ENCODE data around the gene PRKRIP1. TPM values are rescaled to one million over a fixed set of nuclear protein-coding genes. Genes with fewer than 3 reads are reported as not detected.

The PRKRIP1 gene
- total RNA-seq, 2 experiments from 2014 or later = 47.4 to 48.0 TPM

DNA sequence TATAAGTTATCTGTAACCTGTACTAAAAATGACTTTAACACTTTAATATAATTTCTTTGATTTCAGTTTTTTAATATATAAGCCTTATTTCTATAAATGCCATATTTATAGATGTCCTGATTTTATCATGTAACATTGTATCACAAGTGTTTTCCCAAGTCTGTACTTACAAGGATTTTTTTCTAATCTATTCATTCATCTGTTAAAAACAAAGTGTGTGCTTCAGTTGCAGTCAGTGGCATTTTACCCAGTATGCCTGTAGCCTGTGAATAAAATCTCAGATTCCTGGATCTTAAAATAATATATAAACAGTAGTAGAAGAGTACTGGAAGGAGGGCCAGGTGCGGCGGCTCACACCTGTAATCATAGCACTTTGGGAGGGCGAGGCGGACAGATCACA, 17.4 kb downstream of the PRKRIP1 start:
- no peaks in the 10 kb centered on the region for H3K9me3 Mint-ChIP-seq
- intact Hi-C loops (cut with DNase I, micrococcal nuclease) = loop anchor here in 1 of 2 experiments (2.0 kb wide), 1 partner anchor 37 kb away; no protein-coding TSS in a partner anchor
- peak overlapping the region; percentile 39 for H3K27ac Mint-ChIP-seq
- Histone ChIP-seq H3K4me3 (ENCODE audit: low read length) (no peak overlapping the region), H3K27ac (ENCODE audit: low read depth in 1 of 2, low read length in 2 of 2) (no peak overlapping the region), H3K36me3 (ENCODE audit: insufficient read depth, low read length) (peaks cover 22% of the 10 kb centered on the region), H3K27me3 (ENCODE audit: control insufficient read depth in 1 of 2, insufficient read depth in 2 of 2, low read length in 2 of 2) (no peaks in the 10 kb centered on the region), H3K4me1 (ENCODE audit: insufficient read depth, low read length) (peaks cover 50% of the 10 kb centered on the region), H3K9me3 (ENCODE audit: control insufficient read depth in 1 of 2, insufficient read depth in 1 of 2, low read length in 2 of 2) (peaks cover 0 to 3% of the 10 kb centered on the region in 2 experiments)
- CTCF ChIA-PET = interaction anchor here (1.5 to 3.2 kb wide), 3 partner anchors 9 to 37 kb away, joined by 6 to 43 read pairs (median 11); no protein-coding TSS in a partner anchor
- H3K4me1 Mint-ChIP-seq (ENCODE audit: low read depth) = peaks cover 46% of the 10 kb centered on the region
- no peak for TF ChIP-seq CTCF (IDR thresholded peaks at IDR 0.05)
- no peak overlapping the region for H3K4me3 Mint-ChIP-seq
- H3K36me3 Mint-ChIP-seq (ENCODE audit: low read depth) = peaks cover 74% of the 10 kb centered on the region
- H3K27me3 Mint-ChIP-seq = no peaks in the 10 kb centered on the region
- DNase-seq (no peak), ATAC-seq (ENCODE audit: poor library complexity) (no peak)
- POLR2A ChIA-PET = interaction anchor here (4.2 to 4.4 kb wide), 2 partner anchors 12 to 18 kb away, joined by 61 to 111 read pairs; partner anchors contain the start of gene ORAI2

DNA sequence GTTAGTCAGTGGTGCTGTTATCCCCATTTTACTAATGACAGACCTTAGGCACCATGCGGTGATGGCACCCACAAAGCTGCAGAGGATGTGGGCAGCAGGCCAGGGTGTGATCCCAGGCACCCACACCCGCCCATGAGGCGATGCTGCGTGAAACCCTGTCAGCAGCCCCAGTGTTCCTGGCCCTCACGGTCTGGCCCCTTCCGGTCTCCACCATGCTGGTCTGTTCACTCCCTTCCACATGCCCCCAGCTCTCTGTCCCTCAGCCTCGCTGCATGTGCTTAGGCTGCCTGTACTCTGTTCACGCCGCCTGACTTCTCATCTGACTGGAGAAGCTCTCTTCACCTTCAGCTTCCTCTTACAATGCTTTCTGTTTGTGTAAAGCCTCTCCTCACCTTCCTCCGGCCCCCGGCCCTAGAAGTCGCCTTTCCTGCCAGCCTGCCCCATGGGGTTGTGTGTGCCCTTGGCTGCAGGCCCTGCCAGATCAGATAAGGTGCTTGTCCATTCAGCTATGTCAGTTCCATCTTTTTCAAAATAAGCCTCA, 19.6 kb downstream of the PRKRIP1 start:
- ChIA-PET POLR2A (interaction anchor here (0.6 to 4.4 kb wide), 12 partner anchors 10 to 53 kb away, joined by 3 to 111 read pairs (median 4); partner anchors contain the start of genes ALKBH4, LRWD1, ORAI2 and PRKRIP1), CTCF (interaction anchor here (0.8 to 2.9 kb wide), 6 partner anchors 10 to 49 kb away, joined by 3 to 11 read pairs (median 6); partner anchors contain the start of genes ALKBH4 and LRWD1)
- Mint-ChIP-seq H3K27ac (peak overlapping the region; percentile 97), H3K9me3 (no peaks in the 10 kb centered on the region), H3K4me1 (ENCODE audit: low read depth) (peaks cover 55% of the 10 kb centered on the region), H3K27me3 (no peaks in the 10 kb centered on the region), H3K36me3 (ENCODE audit: low read depth) (peaks cover 69% of the 10 kb centered on the region), H3K4me3 (peak overlapping the region; percentile 81)
- Histone ChIP-seq H3K27me3 (ENCODE audit: control insufficient read depth in 1 of 2, insufficient read depth in 2 of 2, low read length in 2 of 2) (no peaks in the 10 kb centered on the region), H3K4me3 (ENCODE audit: low read length) (peak overlapping the region; percentile 39), H3K9me3 (ENCODE audit: control insufficient read depth in 1 of 2, insufficient read depth in 1 of 2, low read length in 2 of 2) (no peaks in the 10 kb centered on the region), H3K4me1 (ENCODE audit: insufficient read depth, low read length) (peaks cover 59% of the 10 kb centered on the region), H3K27ac (ENCODE audit: low read depth in 1 of 2, low read length in 2 of 2) (peak overlapping the region; percentile 68 to 81), H3K36me3 (ENCODE audit: insufficient read depth, low read length) (peaks cover 17% of the 10 kb centered on the region)
- peak; percentile 73 for ATAC-seq (ENCODE audit: poor library complexity)
- peak; percentile 33 to 85 (median 58) for DNase-seq
- no peak for TF ChIP-seq CTCF (IDR thresholded peaks at IDR 0.05)
- intact Hi-C loops (cut with DNase I, micrococcal nuclease) = loop anchor here in 1 of 2 experiments (2.0 kb wide), 1 partner anchor 17 kb away; the partner anchor contains the start of gene ORAI2

GRCh38 chr7:102416406-102416805, 20.2 kb downstream of the PRKRIP1 start:
- no peak for TF ChIP-seq CTCF (IDR thresholded peaks at IDR 0.05)
- peaks cover 68% of the 10 kb centered on the region for H3K36me3 Mint-ChIP-seq (ENCODE audit: low read depth)
- H3K9me3 ChIP-seq (ENCODE audit: control insufficient read depth in 1 of 2, insufficient read depth in 1 of 2, low read length in 2 of 2) = no peaks in the 10 kb centered on the region
- peak overlapping the region; percentile 81 for H3K4me3 Mint-ChIP-seq
- H3K4me1 ChIP-seq (ENCODE audit: insufficient read depth, low read length) = peaks cover 66% of the 10 kb centered on the region
- H3K4me1 Mint-ChIP-seq (ENCODE audit: low read depth) = peaks cover 59% of the 10 kb centered on the region
- ChIA-PET CTCF (interaction anchor here (1.4 to 2.9 kb wide), 3 partner anchors 10 to 33 kb away, joined by 7 to 11 read pairs (median 9); no protein-coding TSS in a partner anchor), POLR2A (interaction anchor here (0.6 to 4.4 kb wide), 7 partner anchors 9 to 51 kb away, joined by 3 to 111 read pairs (median 14); partner anchors contain the start of genes ALKBH4, LRWD1, ORAI2 and PRKRIP1)
- H3K36me3 ChIP-seq (ENCODE audit: insufficient read depth, low read length) = peaks cover 13% of the 10 kb centered on the region
- no peak for ATAC-seq (ENCODE audit: poor library complexity)
- intact Hi-C loops (cut with DNase I, micrococcal nuclease) = loop anchor here in 1 of 2 experiments (2.0 kb wide), 1 partner anchor 16 kb away; the partner anchor contains the start of gene ORAI2
- H3K4me3 ChIP-seq (ENCODE audit: low read length) = no peak overlapping the region
- H3K27me3 Mint-ChIP-seq = no peaks in the 10 kb centered on the region
- H3K27ac Mint-ChIP-seq = peak overlapping the region; percentile 97
- peak overlapping the region; percentile 68 to 81 for H3K27ac ChIP-seq (ENCODE audit: low read depth in 1 of 2, low read length in 2 of 2)
- DNase-seq = peak in 2 of 14 experiments; percentile 26 to 42
- no peaks in the 10 kb centered on the region for H3K27me3 ChIP-seq (ENCODE audit: control insufficient read depth in 1 of 2, insufficient read depth in 2 of 2, low read length in 2 of 2)
- H3K9me3 Mint-ChIP-seq = no peaks in the 10 kb centered on the region

Measured in CD4-positive, alpha-beta T cell (primary cell).